ENCODE data around the gene ELOVL6.
"Not testable (repeated sequence)": the region's sequence is repeated elsewhere in the genome, so short reads cannot be mapped to it uniquely, and the experiment has no call there.

ELOVL6 gene

DNA sequence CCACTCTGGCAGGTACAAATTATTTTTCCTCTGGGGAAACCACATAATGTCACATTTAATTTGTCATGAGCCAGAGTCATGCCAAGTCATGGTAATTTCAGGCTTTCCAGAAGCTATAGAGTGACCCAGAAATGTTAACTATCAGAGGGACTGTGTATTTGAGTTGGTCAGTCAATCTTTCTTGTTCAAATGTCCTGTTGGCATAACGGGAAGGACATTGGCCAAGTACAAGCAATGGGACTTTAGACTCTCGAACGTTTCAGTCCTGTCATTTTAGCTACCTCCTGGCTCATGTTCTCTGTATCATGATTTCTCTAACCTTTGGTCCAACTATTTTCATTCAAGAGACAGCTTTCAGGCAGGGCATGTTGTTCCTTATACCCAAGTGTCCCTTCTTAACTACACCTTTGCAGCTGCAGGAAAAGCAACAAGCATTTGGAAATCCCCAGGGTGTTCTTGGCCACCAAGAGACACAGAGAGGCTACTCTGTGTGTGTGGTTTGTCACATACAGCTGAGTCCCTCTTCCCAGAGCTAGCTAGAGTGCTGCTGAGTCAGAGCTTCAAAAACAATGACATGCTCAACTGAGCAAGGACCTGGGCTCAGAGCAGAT, 143.2 kb downstream of the ELOVL6 start:
- ChIA-PET CTCF (interaction anchor here (1.0 to 1.6 kb wide), 10 partner anchors 8 to 454 kb away, joined by 3 to 5 read pairs (median 4); no protein-coding TSS in a partner anchor), POLR2A (interaction anchor here (0.6 kb wide), 2 partner anchors 143 to 210 kb away, joined by 4 to 6 read pairs; no protein-coding TSS in a partner anchor)
- DNase-seq (ENCODE audit: extremely low spot score) = peak; percentile 49
- TF ChIP-seq CTCF (IDR thresholded peaks at IDR 0.05; ENCODE audit: control extremely low read depth, extremely low read depth, low read depth, missing control alignments) = no peak

- ChIA-PET POLR2A (no interaction called here), CTCF (interaction anchor here (0.7 to 6.9 kb wide), 49 partner anchors 8 to 475 kb away, joined by 3 to 60 read pairs (median 5); partner anchors contain the start of gene ELOVL6)
- DNase-seq (ENCODE audit: extremely low spot score) = peak; percentile 47
- peak; percentile 78 for TF ChIP-seq CTCF (IDR thresholded peaks at IDR 0.05; ENCODE audit: control extremely low read depth, extremely low read depth, low read depth, missing control alignments)
These were observed 148.2 kb downstream of the ELOVL6 start for GRCh38 chr4:110049951-110050925.

DNA sequence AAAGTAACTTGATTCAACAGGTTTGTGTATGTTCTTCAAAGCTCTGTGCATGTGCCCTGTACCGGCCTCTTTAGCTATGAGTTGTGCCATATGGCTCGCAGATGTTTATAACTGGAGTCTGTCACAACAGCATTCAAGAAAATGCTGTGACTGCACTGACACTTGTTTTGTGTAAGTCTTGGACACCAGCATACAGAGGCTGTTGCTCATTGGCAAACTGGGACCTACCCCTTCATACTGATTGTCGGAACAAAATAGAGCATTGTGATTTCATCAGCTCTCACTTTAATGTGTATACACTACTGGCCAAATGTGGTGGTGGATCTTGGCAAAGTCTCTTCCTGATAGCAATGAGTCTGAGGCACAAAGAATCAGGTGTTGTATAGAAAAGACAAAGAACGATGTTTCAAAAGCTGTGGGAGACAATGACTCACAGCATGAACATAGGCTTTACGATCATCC, 151.8 kb downstream of the ELOVL6 start:
- no peak for DNase-seq (ENCODE audit: extremely low spot score)
- ChIA-PET CTCF (interaction anchor here (0.8 to 1.6 kb wide), 9 partner anchors 9 to 472 kb away, joined by 3 to 6 read pairs (median 3); no protein-coding TSS in a partner anchor), POLR2A (no interaction called here)
- TF ChIP-seq CTCF (IDR thresholded peaks at IDR 0.05; ENCODE audit: control extremely low read depth, extremely low read depth, low read depth, missing control alignments) = no peak

DNA sequence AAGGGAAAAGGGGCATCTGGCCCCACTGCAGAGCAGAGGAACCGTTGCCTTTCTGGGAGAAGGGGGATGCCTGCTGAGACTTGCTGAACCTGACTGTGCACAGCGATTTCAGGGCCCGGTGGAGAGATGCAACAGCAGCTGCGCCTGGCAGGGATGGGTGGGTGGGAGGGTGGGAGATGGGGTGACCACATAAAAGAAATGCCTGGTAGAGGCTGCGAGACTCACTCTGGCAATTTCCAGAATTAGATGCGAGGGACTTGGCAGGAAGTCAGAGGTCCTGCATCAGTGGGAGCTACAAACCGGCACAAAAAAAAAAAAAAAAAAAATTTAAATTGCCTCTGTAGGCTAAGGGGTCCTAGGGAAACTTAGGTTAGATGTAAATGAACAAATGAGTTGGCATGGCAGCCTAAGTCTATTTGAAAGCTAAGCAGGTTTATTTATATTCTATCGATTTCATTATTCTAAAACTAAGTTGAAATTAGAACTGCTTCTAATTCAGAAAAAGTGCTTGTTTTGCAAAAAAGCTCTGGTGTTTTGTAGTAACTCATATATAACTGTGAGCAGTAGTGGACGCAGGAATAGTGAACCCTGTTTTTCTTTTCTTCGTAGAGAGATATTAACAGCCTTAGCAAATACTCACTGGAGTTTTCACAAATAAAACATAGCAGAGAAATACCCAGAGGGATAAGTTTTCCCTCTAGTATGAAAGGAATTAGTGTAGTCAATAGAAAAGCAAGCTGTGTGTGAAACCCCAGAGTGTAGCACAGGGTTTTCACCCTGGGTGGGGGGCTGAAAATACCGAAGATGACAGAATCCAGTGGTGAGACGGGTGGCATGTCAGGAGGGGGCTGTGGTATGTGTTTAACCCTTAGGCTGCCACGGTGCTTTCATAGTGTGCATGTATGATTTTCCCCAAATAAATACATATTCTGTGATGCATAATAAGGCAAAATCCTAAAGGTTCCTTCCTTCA, 155.6 kb downstream of the ELOVL6 start:
- POLR2A ChIA-PET = no interaction called here
- CTCF ChIA-PET = interaction anchor here (0.8 to 1.0 kb wide), 4 partner anchors 11 to 123 kb away, joined by 3 read pairs; no protein-coding TSS in a partner anchor
- TF ChIP-seq CTCF (IDR thresholded peaks at IDR 0.05; ENCODE audit: control extremely low read depth, extremely low read depth, low read depth, missing control alignments) = no peak
- DNase-seq (ENCODE audit: extremely low spot score) = no peak

DNA sequence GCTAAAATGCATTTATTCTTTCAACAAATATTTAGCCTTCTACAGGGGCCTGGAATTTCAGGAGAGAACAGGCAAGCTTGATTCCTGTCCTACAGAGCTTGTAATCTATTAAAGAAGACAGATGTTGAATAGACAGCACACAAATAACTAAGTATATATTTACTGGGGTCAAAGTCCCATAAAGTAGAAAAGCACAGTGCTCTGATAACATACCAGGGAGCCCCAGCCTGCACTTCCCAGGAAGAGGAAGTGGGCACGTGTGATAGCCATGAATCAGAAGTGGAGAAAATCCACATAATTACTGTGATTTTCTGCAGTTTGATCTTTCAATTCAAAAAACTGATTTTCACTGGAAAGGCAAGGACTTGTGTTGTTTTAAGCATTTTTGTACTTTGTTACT, 156.7 kb downstream of the ELOVL6 start:
- ChIA-PET POLR2A (no interaction called here), CTCF (interaction anchor here (1.0 to 5.7 kb wide), 3 partner anchors 8 to 124 kb away, joined by 3 to 31 read pairs (median 3); no protein-coding TSS in a partner anchor)
- no peak for TF ChIP-seq CTCF (IDR thresholded peaks at IDR 0.05; ENCODE audit: control extremely low read depth, extremely low read depth, low read depth, missing control alignments)
- DNase-seq (ENCODE audit: extremely low spot score) = no peak

DNA sequence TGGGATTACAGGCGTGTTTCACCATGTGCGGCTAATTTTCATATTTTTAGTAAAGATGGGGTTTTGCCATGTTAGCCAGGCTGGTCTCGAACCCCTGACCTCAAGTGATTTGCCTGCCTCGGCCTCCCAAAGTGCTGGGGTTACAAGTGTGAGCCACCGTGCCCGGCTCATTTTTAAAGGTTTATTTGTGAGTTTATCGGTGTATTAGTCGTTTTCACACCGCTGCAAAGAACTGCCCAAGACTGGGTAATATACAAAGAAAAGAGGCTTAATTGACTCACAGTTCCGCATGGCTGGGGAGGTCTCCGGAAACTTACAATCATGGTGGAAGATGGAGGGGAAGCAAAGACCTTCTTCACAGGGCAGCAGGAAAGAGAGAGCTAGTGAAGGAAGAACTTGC, 159.3 kb downstream of the ELOVL6 start:
- POLR2A ChIA-PET; DNase-seq (ENCODE audit: extremely low spot score): not testable (repeated sequence)
- CTCF ChIA-PET = interaction anchor here (1.2 to 5.7 kb wide), 4 partner anchors 11 to 172 kb away, joined by 3 to 31 read pairs (median 6); no protein-coding TSS in a partner anchor
